ENCODE data around the gene DAZAP1.

GRCh38 chr19:1457892-1458291 is 50.5 kb downstream of the DAZAP1 start:
- TF ChIP-seq POLR2AphosphoS5 (IDR thresholded peaks at IDR 0.05; ENCODE audit: low read depth, low read length) (no peak), REST (IDR thresholded peaks at IDR 0.05; ENCODE audit: insufficient read depth in 1 of 2, low read depth in 2 of 2, low read length in 2 of 2) (no peak), TAF1 (IDR thresholded peaks at IDR 0.05; ENCODE audit: borderline replicate concordance, insufficient read depth, low read length) (no peak), SIN3A (IDR thresholded peaks at IDR 0.05; ENCODE audit: borderline replicate concordance, insufficient read depth, low read length) (no peak), FOXP2 (optimal IDR thresholded peaks at IDR 0.05; ENCODE audit: borderline replicate concordance, extremely low read depth, extremely low read length, insufficient read depth) (no peak)
